ENCODE results near the gene SUPV3L1. TPM values are rescaled to one million over a fixed set of nuclear protein-coding genes. Genes with fewer than 3 reads are reported as not detected.

The SUPV3L1 gene
- total RNA-seq, 2 donors from 2014 or later, result 30.7 to 55.1 TPM

DNA sequence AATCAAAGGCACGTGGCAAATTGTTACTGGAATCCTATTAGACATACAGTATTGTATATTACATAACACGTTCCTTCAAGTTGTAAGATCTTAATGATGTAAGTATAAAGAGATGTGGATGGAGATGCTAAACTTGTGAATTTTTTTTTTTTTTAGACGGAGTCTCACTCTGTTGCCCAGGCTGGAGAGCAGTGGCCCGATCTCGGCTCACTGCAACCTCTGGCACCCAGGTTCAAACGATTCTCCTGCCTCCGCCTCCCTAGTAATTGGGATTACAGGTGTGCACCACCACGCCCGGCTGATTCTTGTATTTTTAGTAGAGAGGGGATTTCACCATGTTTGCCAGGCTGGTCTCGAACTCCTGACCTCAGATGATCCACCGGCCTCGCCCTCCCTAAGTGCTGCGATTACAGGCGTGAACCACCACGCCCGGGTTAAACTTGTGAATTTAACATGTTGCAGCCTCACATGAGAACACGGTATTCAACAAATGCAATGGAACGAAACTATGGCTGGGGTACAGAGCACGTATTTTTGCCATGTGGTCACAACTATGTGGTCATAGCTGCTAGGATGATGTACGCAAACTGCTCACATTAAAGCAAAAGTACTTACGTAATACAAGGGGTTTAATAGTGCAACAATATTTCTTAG lies 818 bp upstream of the SUPV3L1 start:
- TF ChIP-seq, protein P1, sequence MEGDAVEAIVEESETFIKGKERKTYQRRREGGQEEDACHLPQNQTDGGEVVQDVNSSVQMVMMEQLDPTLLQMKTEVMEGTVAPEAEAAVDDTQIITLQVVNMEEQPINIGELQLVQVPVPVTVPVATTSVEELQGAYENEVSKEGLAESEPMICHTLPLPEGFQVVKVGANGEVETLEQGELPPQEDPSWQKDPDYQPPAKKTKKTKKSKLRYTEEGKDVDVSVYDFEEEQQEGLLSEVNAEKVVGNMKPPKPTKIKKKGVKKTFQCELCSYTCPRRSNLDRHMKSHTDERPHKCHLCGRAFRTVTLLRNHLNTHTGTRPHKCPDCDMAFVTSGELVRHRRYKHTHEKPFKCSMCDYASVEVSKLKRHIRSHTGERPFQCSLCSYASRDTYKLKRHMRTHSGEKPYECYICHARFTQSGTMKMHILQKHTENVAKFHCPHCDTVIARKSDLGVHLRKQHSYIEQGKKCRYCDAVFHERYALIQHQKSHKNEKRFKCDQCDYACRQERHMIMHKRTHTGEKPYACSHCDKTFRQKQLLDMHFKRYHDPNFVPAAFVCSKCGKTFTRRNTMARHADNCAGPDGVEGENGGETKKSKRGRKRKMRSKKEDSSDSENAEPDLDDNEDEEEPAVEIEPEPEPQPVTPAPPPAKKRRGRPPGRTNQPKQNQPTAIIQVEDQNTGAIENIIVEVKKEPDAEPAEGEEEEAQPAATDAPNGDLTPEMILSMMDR (IDR thresholded peaks at IDR 0.05), result no peak
- peaks cover 10 to 23% of the 10 kb centered on the region in 2 donors for H3K4me1 ChIP-seq (ENCODE audit: control insufficient read depth in 1 of 2, low read depth in 2 of 2)
- ATAC-seq (ENCODE audit: insufficient number of reproducible peaks, low FRiP score, low read depth) (peak; percentile 31), DNase-seq (ENCODE audit: low spot score) (no peak)
- H3K4me3 ChIP-seq, result peak overlapping the region; percentile 99
- peak overlapping the region; percentile 83 to 95 for H3K27ac ChIP-seq
- no peaks in the 10 kb centered on the region for H3K36me3 ChIP-seq
- no peaks in the 10 kb centered on the region for H3K9me3 ChIP-seq
- no peaks in the 10 kb centered on the region for H3K27me3 ChIP-seq (replicated peaks; ENCODE audit: insufficient read depth)

GRCh38 chr10:69180525-69181204 lies 631 bp downstream of the SUPV3L1 start:
- Histone ChIP-seq H3K9me3 (no peaks in the 10 kb centered on the region), H3K27me3 (replicated peaks; ENCODE audit: insufficient read depth) (no peaks in the 10 kb centered on the region), H3K4me1 (ENCODE audit: control insufficient read depth in 1 of 2, low read depth in 2 of 2) (peaks cover 10 to 23% of the 10 kb centered on the region in 2 donors), H3K36me3 (no peaks in the 10 kb centered on the region), H3K27ac (peak overlapping the region; percentile 83 to 95), H3K4me3 (peak overlapping the region; percentile 99)
- DNase-seq (ENCODE audit: low spot score), result no peak
- TF ChIP-seq, protein P1 (IDR thresholded peaks at IDR 0.05), result no peak
- no peak for ATAC-seq (ENCODE audit: insufficient number of reproducible peaks, low FRiP score, low read depth)

DNA sequence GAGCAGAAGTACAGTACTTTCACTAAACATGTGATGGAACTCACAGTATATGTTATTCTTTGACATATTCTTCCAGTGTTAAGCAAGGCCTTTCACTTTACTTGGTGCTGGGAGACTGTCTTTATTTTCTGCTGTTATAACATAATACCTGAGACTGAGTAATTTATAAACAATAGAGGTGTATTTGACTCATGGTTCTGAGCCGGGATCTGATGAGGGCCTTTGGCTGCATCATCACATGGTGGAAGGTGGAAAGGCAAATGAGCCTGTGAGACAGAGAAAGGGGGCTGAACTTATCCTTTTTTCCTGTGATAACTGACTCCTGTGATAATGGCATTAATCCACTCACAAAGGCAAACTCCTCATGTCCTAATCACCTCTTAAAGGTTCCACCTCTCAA lies 1.4 kb downstream of the SUPV3L1 start:
- Histone ChIP-seq H3K27me3 (replicated peaks; ENCODE audit: insufficient read depth) (no peaks in the 10 kb centered on the region), H3K4me3 (peak overlapping the region; percentile 99), H3K9me3 (no peaks in the 10 kb centered on the region), H3K27ac (no peak overlapping the region), H3K36me3 (no peaks in the 10 kb centered on the region), H3K4me1 (ENCODE audit: control insufficient read depth in 1 of 2, low read depth in 2 of 2) (peaks cover 10 to 23% of the 10 kb centered on the region in 2 donors)
- TF ChIP-seq, protein P1 (IDR thresholded peaks at IDR 0.05), result no peak
- DNase-seq (ENCODE audit: low spot score) (no peak), ATAC-seq (ENCODE audit: insufficient number of reproducible peaks, low FRiP score, low read depth) (no peak)

DNA sequence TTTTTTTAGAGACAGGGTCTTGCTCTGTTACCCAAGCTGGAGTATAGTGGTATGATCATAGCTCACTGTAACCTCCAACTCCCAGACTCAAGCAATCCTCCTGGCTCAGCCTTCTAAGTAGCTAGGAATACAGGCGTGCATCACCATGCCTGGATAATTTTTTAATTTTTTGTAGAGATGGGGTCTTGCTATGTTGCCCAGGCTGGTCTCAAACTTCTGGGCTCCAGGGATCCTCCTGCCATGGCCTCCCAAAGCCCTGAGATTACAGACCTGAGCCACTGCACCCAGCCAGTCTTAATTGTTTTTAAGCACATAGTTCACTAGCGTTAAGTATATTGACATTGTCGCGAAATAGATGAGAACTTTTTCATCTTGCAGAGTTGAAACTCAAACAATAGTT lies 2.0 kb downstream of the SUPV3L1 start:
- Histone ChIP-seq H3K9me3 (no peaks in the 10 kb centered on the region), H3K27me3 (replicated peaks; ENCODE audit: insufficient read depth) (no peaks in the 10 kb centered on the region), H3K4me3 (no peak overlapping the region), H3K36me3 (no peaks in the 10 kb centered on the region), H3K27ac (no peak overlapping the region), H3K4me1 (ENCODE audit: control insufficient read depth in 1 of 2, low read depth in 2 of 2) (peaks cover 10 to 23% of the 10 kb centered on the region in 2 donors)
- DNase-seq (ENCODE audit: low spot score) (no peak), ATAC-seq (ENCODE audit: insufficient number of reproducible peaks, low FRiP score, low read depth) (no peak)
- TF ChIP-seq, protein P1 (IDR thresholded peaks at IDR 0.05), result no peak

- Histone ChIP-seq H3K27me3 (replicated peaks; ENCODE audit: insufficient read depth) (no peaks in the 10 kb centered on the region), H3K36me3 (peaks cover 27% of the 10 kb centered on the region), H3K4me1 (ENCODE audit: control insufficient read depth in 1 of 2, low read depth in 2 of 2) (peaks cover 1 to 5% of the 10 kb centered on the region in 2 donors), H3K9me3 (no peaks in the 10 kb centered on the region), H3K27ac (no peak overlapping the region), H3K4me3 (no peak overlapping the region)
- DNase-seq (ENCODE audit: low spot score) (no peak), ATAC-seq (ENCODE audit: insufficient number of reproducible peaks, low FRiP score, low read depth) (no peak)
- TF ChIP-seq, protein P1 (IDR thresholded peaks at IDR 0.05), result no peak
These were observed 6.5 kb downstream of the SUPV3L1 start for GRCh38 chr10:69186524-69186923.

Measured in thoracic aorta (tissue), 2 donors.